Measurements from ENCODE around the gene DPP6. TPM values are rescaled to one million over a fixed set of nuclear protein-coding genes. Genes with fewer than 3 reads are reported as not detected.

The DPP6 gene
- total and polyA plus RNA-seq, 8 donors: 1.0 to 11.2 (median 2.6) TPM

DNA sequence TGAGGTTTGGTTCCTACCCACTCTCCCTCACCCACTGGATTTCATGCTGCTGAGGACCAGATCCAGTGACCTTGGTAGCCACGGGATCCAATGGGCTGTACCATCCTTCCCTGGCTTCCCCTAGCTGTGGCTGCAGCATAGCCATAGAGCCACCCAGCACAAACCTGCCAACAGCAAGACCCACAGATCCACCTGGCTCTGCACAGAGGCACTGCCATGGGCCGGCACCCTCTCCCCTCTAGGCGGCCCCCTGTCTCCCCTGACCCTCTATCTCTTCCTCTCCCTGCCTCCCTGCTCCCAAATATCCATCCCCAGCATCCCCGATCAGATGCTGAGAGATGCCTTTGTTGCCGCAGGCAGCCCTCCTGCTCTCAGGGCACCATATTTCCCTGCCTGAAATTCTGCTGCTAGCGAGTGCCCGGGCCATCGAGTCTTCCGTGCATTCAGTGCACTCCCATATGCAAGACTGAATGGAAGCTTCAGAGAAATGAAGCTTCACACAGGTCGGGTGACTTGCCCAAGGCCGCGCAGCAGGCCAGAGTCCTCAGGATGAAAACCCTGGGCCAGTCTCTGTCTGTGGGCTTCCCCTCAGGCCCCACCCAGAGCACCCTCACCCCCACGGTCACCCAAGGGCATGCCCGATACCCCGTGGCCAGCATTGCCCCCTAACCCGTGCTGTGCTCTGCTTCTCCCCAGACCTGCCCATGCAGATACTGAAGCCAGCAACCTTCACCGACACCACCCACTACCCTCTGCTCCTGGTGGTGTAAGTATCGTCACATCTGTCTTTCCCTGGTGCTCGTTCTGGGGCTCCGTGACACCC is 819.9 kb downstream of the DPP6 start:
- Histone ChIP-seq H3K4me1 (no peaks in the 10 kb centered on the region), H3K4me3 (no peak overlapping the region), H3K27me3 (no peaks in the 10 kb centered on the region), H3K27ac (no peak overlapping the region), H3K9me3 (no peaks in the 10 kb centered on the region), H3K36me3 (no peaks in the 10 kb centered on the region)
- TF ChIP-seq, protein P1, sequence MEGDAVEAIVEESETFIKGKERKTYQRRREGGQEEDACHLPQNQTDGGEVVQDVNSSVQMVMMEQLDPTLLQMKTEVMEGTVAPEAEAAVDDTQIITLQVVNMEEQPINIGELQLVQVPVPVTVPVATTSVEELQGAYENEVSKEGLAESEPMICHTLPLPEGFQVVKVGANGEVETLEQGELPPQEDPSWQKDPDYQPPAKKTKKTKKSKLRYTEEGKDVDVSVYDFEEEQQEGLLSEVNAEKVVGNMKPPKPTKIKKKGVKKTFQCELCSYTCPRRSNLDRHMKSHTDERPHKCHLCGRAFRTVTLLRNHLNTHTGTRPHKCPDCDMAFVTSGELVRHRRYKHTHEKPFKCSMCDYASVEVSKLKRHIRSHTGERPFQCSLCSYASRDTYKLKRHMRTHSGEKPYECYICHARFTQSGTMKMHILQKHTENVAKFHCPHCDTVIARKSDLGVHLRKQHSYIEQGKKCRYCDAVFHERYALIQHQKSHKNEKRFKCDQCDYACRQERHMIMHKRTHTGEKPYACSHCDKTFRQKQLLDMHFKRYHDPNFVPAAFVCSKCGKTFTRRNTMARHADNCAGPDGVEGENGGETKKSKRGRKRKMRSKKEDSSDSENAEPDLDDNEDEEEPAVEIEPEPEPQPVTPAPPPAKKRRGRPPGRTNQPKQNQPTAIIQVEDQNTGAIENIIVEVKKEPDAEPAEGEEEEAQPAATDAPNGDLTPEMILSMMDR (IDR thresholded peaks at IDR 0.05): no peak
- FAIRE-seq (no peak), ATAC-seq (no peak), DNase-seq (no peak)
- intact Hi-C loops (cut with DNase I): no loop called here
- 80 to 89% methylated on average over 20 of the region's 20 CpGs for WGBS, 2 donors

DNA sequence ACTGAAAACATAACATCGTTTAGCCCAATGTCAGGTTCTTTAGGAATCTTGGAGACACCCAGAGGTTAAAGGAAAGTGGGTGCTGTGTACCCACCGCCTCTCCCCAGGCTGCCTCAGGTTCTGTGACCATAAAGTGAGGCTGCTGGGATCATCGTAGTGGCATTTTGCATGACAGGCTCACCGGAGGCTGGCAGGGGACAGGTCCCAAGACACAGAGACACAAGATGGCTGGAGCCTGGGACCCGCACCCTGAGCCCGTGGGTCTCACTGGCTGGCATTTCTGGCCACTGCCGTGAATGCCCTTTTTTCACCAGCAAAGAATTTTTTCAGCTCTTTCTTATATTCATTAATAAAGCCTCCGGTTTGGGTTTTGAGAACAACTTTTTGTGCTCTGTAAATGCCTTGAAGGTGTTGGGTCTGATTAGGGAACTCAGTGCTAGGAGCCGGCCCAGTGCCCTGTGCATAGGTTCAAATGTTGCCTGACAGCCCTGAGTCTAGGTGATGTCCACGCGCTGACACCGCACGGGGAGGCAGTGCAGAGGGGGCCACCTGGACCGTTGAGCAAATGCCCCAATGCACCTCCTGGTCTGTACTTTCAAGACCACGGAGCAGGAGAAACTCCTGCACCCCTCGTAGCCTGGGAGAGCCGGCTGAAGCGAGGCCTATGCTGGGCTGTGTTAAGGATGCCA is 820.8 kb downstream of the DPP6 start:
- H3K4me1 ChIP-seq: no peaks in the 10 kb centered on the region
- H3K36me3 ChIP-seq: no peaks in the 10 kb centered on the region
- DNase-seq: no peak
- no peak overlapping the region for H3K27ac ChIP-seq
- 77 to 86% methylated on average over 18 of the region's 18 CpGs for WGBS, 2 donors
- H3K27me3 ChIP-seq: no peaks in the 10 kb centered on the region
- no peak overlapping the region for H3K4me3 ChIP-seq
- intact Hi-C loops (cut with DNase I): no loop called here
- TF ChIP-seq, protein P1 (IDR thresholded peaks at IDR 0.05): no peak
- no peaks in the 10 kb centered on the region for H3K9me3 ChIP-seq
- FAIRE-seq: no peak
- ATAC-seq: no peak

DNA sequence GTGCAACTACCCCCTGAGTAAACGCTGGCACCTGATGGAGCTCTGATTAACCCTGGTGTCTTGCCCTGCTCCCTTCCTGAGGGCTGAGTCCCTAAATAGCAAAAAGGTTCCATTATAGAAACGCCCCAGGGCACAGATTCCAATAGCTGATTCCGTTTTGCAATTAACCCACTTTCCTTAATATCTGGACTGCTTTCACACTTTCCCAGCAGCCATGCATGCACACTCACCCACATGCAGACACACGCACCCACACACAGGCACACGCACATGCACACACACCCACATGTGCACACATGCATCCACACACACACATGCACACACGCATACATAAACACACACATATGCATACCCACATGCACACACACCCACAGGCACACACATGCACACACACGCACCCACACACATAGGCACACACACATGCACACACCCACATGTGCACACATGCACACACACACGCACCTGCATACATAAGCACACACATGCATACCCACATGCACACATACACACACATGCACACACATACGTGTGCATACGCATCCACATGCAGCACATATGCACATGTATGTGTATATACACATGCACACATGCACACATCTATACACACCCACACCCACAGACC is 821.4 kb downstream of the DPP6 start:
- no peak for DNase-seq
- no peak for FAIRE-seq
- Histone ChIP-seq H3K9me3 (no peaks in the 10 kb centered on the region), H3K27ac (no peak overlapping the region), H3K27me3 (no peaks in the 10 kb centered on the region), H3K4me1 (no peaks in the 10 kb centered on the region), H3K36me3 (no peaks in the 10 kb centered on the region), H3K4me3 (no peak overlapping the region)
- intact Hi-C loops (cut with DNase I): no loop called here
- WGBS, 2 donors: 79 to 81% methylated on average over 10 of the region's 10 CpGs
- TF ChIP-seq, protein P1 (IDR thresholded peaks at IDR 0.05): no peak
- ATAC-seq: no peak

DNA sequence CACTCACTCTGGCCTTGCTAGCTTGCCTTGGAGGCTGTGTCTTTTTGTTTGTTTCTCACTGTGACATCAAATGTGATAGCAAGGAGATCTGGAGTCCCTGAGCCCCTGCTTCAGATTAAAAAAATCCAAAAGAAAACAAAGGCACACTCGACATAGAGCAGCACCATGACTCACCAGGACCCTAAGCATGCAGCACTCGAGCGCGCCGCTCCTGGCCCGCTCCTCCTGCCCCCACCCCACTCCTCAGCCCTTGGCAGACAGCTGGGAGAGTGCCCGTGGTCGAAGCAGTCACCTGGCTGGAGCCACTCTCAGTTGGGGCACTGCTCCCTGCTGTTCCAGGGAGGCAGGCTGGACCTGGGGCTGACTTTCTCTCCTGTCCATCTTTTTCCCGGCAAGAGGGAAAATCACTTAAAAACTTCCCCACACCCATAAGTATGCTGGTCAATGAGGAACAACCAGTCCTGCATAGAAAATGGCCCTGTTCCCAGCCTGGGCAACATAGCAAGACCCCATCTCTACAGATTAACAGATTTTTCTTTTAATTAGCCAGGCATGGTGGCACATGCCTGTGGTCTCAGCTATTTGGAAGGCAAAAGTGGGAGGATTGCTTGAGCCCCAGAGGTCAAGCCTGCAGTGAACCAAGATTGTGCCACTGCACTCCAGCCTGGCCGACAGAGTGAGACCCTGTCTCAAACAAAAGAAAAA is 822.4 kb downstream of the DPP6 start:
- intact Hi-C loops (cut with DNase I): no loop called here
- Histone ChIP-seq H3K4me1 (no peaks in the 10 kb centered on the region), H3K4me3 (no peak overlapping the region), H3K27ac (no peak overlapping the region), H3K36me3 (no peaks in the 10 kb centered on the region), H3K27me3 (no peaks in the 10 kb centered on the region), H3K9me3 (no peaks in the 10 kb centered on the region)
- FAIRE-seq: no peak
- 50 to 59% methylated on average over 10 of the region's 10 CpGs for WGBS, 2 donors
- TF ChIP-seq, protein P1 (IDR thresholded peaks at IDR 0.05): no peak
- no peak for ATAC-seq
- DNase-seq: no peak
